Measurements from ENCODE around the gene SLC25A43. TPM values are rescaled to one million over a fixed set of nuclear protein-coding genes. Genes with fewer than 3 reads are reported as not detected.
A peak's percentile ranks its signal among the peaks of the same experiment; 100 is the strongest.

Gene SLC25A43
- 4.5 to 6.1 TPM (median 5.3 TPM) in 3 replicates for total RNA-seq (2021)
- Bru-seq, nascent RNA, result percentile 57 among the genes with signal in this experiment
- long read RNA-seq, experiment 1, transcript SLC25A43-201 (5 exons, 2,783 nt), result major isoform, 18 of 25 reads
- long read RNA-seq, experiment 1, partial matches to known transcripts, result 2 of 25 reads
- long read RNA-seq, experiment 1, other reads (novel, unspliced or antisense), result 4 of 25 reads
- long read RNA-seq, experiment 2, transcript SLC25A43-201 (5 exons, 2,783 nt), result major isoform, 5 of 10 reads
- long read RNA-seq, experiment 2, partial matches to known transcripts, result 0 of 10 reads
- long read RNA-seq, experiment 2, other reads (novel, unspliced or antisense), result 5 of 10 reads
- long read RNA-seq, experiment 3, partial matches to known transcripts, result 0 of 2 reads
- long read RNA-seq, experiment 3, other reads (novel, unspliced or antisense), result 2 of 2 reads

DNA sequence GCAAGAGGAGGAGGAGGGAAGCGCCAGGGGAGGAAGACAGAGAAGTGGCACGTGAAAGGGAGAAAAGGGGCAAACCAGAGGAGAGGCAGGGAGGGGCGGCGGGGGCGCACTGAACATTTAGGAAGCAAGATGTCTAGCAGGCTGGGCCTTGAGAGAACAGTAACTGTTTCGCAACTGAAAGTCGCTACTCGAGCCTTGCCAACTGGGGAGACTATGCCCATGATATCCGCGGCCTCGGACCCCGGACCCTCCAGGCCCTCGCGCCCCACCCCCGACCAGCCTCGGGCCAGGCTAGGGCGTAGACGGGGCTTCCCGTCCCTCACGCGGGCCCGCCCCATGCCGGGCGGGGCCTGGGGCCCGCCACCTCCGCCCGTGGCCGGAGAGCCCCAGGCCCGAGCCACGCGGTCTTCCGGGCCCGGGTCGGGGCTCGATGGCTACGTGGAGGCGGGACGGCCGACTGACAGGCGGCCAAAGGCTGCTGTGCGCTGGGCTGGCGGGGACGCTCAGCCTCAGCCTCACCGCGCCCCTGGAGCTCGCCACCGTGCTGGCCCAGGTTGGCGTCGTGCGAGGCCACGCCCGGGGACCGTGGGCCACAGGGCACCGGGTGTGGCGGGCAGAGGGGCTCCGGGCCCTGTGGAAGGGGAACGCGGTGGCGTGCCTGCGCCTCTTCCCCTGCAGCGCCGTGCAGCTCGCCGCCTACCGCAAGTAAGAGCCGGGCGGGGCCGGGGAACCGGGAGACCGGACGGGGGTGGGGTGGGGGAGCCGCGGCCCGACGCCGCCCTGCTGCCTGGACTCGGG is at the start of gene SLC25A43:
TSS of gene SLC25A43 (plus strand) at position 363 of the 798 bp plus-strand sequence. CDS start at position 431, 68 bp downstream.
- no peaks in the 10 kb centered on the region for H3K9me3 Mint-ChIP-seq
- peak; percentile 91 for ATAC-seq
- ChIA-PET CTCF (interaction anchor here (1.2 kb wide), 1 partner anchor 113 kb away, joined by 5 read pairs; no protein-coding TSS in a partner anchor), POLR2A (no interaction called here)
- DNase-seq (ENCODE audit: low spot score), result peak; percentile 29
- no peaks in the 10 kb centered on the region for H3K36me3 Mint-ChIP-seq
- no peak within 1 kb of the TSS for H3K27ac Mint-ChIP-seq
- TF ChIP-seq TEAD1 (CRISPR knock-in tag; IDR thresholded peaks at IDR 0.05) (0 out of 2 replicates have a peak, but pooled peaks have one; percentile 22), USF2 (CRISPR knock-in tag; IDR thresholded peaks at IDR 0.05) (no peak), ZNF232 (CRISPR knock-in tag; IDR thresholded peaks at IDR 0.05) (no peak), FOXP1 (CRISPR knock-in tag; IDR thresholded peaks at IDR 0.05; ENCODE audit: borderline replicate concordance) (peak; percentile 54; the same call in 1 of the 2 replicates)
- TF ChIP-seq, protein P1, sequence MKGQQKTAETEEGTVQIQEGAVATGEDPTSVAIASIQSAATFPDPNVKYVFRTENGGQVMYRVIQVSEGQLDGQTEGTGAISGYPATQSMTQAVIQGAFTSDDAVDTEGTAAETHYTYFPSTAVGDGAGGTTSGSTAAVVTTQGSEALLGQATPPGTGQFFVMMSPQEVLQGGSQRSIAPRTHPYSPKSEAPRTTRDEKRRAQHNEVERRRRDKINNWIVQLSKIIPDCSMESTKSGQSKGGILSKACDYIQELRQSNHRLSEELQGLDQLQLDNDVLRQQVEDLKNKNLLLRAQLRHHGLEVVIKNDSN (CRISPR knock-in tag; IDR thresholded peaks at IDR 0.05), result peak; percentile 11; the same call in 1 of the 2 replicates
- TF ChIP-seq, protein P2, sequence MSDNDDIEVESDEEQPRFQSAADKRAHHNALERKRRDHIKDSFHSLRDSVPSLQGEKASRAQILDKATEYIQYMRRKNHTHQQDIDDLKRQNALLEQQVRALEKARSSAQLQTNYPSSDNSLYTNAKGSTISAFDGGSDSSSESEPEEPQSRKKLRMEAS (CRISPR knock-in tag; IDR thresholded peaks at IDR 0.05), result peak; percentile 53
- peaks cover 15% of the 10 kb centered on the region for H3K4me1 Mint-ChIP-seq
- peak within 1 kb of the TSS; percentile 73 for H3K4me3 Mint-ChIP-seq
- H3K27me3 Mint-ChIP-seq (ENCODE audit: low read depth), result peaks cover 19% of the 10 kb centered on the region

DNA sequence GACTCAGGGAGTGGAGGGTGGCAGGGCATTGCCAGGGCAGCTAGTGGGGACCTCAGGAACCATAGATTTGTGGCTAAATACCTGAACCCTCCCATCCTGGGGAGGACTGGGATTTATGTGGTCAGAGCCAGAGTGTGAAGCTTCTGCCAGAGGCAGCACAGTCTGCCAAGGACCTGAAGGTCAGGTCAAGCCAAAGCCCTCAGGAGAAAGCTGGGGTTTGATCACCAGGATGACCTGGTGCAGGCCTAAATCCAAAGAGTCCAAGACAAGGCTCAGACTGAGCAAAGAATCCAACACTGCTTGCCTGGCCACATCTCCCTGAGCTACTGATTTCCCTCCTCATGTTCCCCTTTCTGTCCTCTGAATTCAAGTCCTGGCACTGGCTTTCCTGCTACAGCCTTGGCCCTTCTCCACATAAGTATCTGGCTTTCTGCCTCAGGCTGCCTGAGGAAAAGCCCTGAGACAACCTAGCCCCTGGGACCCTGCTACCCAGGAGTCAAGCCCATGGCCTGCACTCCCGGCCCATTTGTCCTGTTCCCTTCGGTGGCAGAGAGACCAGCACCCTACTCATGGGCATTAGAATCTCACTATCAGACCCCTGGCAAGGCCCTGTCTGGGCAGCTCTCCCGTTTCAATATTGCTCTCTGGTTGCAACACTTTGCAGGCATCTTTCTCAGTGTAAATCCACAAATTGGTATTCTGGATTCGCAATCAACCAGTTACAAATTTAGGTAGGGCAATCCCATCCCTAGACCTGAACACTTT is 39.3 kb upstream of the SLC25A43 start:
- Mint-ChIP-seq H3K9me3 (no peaks in the 10 kb centered on the region; the same call in 1 of the 2 replicates), H3K4me3 (no peak overlapping the region), H3K27ac (no peak overlapping the region), H3K4me1 (no peaks in the 10 kb centered on the region), H3K27me3 (ENCODE audit: low read depth) (no peaks in the 10 kb centered on the region), H3K36me3 (0 out of 2 replicates have a peak, but pooled peaks cover 3% of the 10 kb centered on the region)
- DNase-seq (ENCODE audit: low spot score) (no peak), ATAC-seq (no peak)
- ChIA-PET CTCF (no interaction called here), POLR2A (no interaction called here)
- TF ChIP-seq, protein P3, sequence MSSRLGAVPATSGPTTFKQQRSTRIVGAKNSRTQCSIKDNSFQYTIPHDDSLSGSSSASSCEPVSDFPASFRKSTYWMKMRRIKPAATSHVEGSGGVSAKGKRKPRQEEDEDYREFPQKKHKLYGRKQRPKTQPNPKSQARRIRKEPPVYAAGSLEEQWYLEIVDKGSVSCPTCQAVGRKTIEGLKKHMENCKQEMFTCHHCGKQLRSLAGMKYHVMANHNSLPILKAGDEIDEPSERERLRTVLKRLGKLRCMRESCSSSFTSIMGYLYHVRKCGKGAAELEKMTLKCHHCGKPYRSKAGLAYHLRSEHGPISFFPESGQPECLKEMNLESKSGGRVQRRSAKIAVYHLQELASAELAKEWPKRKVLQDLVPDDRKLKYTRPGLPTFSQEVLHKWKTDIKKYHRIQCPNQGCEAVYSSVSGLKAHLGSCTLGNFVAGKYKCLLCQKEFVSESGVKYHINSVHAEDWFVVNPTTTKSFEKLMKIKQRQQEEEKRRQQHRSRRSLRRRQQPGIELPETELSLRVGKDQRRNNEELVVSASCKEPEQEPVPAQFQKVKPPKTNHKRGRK (CRISPR knock-in tag; IDR thresholded peaks at IDR 0.05; ENCODE audit: borderline replicate concordance), result no peak
- no peak for TF ChIP-seq TEAD4 (CRISPR knock-in tag; IDR thresholded peaks at IDR 0.05)
- no peak for TF ChIP-seq FOXJ3 (CRISPR knock-in tag; IDR thresholded peaks at IDR 0.05; ENCODE audit: borderline replicate concordance)
- no peak for TF ChIP-seq ATF6 (CRISPR knock-in tag; IDR thresholded peaks at IDR 0.05)
- TF ChIP-seq ZNF138 (CRISPR knock-in tag; conservative IDR thresholded peaks at IDR 0.05), result no peak
- TF ChIP-seq SMAD4 (CRISPR knock-in tag; IDR thresholded peaks at IDR 0.05), result no peak
- no peak for TF ChIP-seq NFYB (CRISPR knock-in tag; conservative IDR thresholded peaks at IDR 0.05; ENCODE audit: low read depth)
- TF ChIP-seq ETV6 (CRISPR knock-in tag; IDR thresholded peaks at IDR 0.05), result no peak
- TF ChIP-seq MYBL2 (CRISPR knock-in tag; IDR thresholded peaks at IDR 0.05), result no peak
- TF ChIP-seq, protein P4, sequence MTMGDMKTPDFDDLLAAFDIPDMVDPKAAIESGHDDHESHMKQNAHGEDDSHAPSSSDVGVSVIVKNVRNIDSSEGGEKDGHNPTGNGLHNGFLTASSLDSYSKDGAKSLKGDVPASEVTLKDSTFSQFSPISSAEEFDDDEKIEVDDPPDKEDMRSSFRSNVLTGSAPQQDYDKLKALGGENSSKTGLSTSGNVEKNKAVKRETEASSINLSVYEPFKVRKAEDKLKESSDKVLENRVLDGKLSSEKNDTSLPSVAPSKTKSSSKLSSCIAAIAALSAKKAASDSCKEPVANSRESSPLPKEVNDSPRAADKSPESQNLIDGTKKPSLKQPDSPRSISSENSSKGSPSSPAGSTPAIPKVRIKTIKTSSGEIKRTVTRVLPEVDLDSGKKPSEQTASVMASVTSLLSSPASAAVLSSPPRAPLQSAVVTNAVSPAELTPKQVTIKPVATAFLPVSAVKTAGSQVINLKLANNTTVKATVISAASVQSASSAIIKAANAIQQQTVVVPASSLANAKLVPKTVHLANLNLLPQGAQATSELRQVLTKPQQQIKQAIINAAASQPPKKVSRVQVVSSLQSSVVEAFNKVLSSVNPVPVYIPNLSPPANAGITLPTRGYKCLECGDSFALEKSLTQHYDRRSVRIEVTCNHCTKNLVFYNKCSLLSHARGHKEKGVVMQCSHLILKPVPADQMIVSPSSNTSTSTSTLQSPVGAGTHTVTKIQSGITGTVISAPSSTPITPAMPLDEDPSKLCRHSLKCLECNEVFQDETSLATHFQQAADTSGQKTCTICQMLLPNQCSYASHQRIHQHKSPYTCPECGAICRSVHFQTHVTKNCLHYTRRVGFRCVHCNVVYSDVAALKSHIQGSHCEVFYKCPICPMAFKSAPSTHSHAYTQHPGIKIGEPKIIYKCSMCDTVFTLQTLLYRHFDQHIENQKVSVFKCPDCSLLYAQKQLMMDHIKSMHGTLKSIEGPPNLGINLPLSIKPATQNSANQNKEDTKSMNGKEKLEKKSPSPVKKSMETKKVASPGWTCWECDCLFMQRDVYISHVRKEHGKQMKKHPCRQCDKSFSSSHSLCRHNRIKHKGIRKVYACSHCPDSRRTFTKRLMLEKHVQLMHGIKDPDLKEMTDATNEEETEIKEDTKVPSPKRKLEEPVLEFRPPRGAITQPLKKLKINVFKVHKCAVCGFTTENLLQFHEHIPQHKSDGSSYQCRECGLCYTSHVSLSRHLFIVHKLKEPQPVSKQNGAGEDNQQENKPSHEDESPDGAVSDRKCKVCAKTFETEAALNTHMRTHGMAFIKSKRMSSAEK (CRISPR knock-in tag; IDR thresholded peaks at IDR 0.05; ENCODE audit: borderline replicate concordance), result no peak
- TF ChIP-seq GRHL2 (CRISPR knock-in tag; IDR thresholded peaks at IDR 0.05; ENCODE audit: insufficient replicate concordance, severe bottlenecking), result no peak
- TF ChIP-seq, protein P5, sequence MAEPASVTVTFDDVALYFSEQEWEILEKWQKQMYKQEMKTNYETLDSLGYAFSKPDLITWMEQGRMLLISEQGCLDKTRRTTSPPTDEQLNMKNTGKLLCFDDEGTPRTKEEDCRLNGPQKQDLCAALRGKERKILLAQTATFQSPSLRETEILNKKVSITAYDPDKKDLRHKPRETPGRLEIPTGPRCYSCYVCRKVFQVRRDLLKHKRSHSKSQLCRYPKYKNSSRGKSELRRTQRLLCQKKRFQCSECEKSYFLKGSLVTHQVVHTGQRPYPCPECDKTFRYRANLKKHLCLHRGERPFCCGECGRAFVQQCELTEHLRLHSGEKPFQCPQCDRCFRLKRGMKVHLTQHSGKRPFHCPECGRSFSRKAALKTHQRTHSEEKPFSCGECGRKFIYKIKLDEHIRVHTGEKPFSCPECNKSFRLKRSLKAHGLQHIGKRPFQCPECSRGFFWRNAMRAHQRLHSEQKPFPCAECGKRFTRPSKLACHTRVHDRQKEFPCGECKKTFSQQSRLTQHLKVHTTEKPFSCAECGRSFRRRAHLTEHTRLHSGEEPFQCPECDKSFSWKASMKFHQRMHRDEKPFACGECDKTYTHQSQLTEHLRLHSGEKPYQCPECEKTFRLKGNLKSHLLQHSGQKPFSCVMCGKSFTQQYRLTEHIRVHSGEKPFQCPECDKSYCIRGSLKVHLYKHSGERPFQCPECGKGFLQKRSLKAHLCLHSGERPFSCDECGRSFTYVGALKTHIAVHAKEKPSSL (CRISPR knock-in tag; conservative IDR thresholded peaks at IDR 0.05), result no peak

All from WTC11 (cell line).